ENCODE results near the gene MRPL52. TPM values are rescaled to one million over a fixed set of nuclear protein-coding genes. Genes with fewer than 3 reads are reported as not detected.

The MRPL52 gene
- total RNA-seq, result 174 TPM in 2 replicates
- polyA plus RNA-seq, result 81.1 and 127 TPM in 2 replicates
- 87.3 and 87.8 TPM in 2 replicates for polyA plus RNA-seq (2011; cell fraction: cytosol; rRNA removed)
- polyA plus RNA-seq (2011; cell fraction: nucleus; rRNA removed), result 45.3 and 48.8 TPM in 2 replicates
- 152 and 176 TPM in 2 replicates for polyA plus RNA-seq (2012)
- 17.8 and 26.3 TPM in 2 replicates for polyA minus RNA-seq
- 56.1 TPM for polyA minus RNA-seq (2011; cell fraction: cytosol; rRNA and poly(A)+ RNA removed)
- polyA minus RNA-seq (2011; cell fraction: nucleus; rRNA and poly(A)+ RNA removed), result 9.8 and 11.5 TPM in 2 replicates
- Bru-seq, nascent RNA, result percentile 86 among the genes with signal in this experiment
- percentile 88 among the genes with signal in this experiment for BruChase-seq, experiment 1, labeled RNA remaining after a 6-hour chase
- percentile 92 among the genes with signal in this experiment for BruChase-seq, experiment 2, labeled RNA remaining after a 2-hour chase
- long read RNA-seq, transcript MRPL52-210 (4 exons, 895 nt), result minor isoform, 52 of 582 reads
- long read RNA-seq, transcript MRPL52-215 (5 exons, 398 nt), result minor isoform, 67 of 582 reads
- long read RNA-seq, transcript MRPL52-202 (5 exons, 1,118 nt), result major isoform, 240 of 582 reads
- long read RNA-seq, transcript MRPL52-203 (5 exons, 1,111 nt), result minor isoform, 107 of 582 reads
- long read RNA-seq, partial matches to known transcripts, result 12 of 582 reads
- long read RNA-seq, other reads (novel, unspliced or antisense), result 48 of 582 reads

- Histone ChIP-seq H3K4me3 (replicated peaks in 1 of 3; ENCODE audit: insufficient read depth in 1 of 3, low read depth in 1 of 3, low read length in 3 of 3) (peak within 1 kb of the TSS; percentile 68 to 98 (median 97)), H2AFZ (ENCODE audit: low read depth, low read length) (peak within 1 kb of the TSS; percentile 87), H3K27ac (ENCODE audit: insufficient read depth, low read depth, low read length) (peak within 1 kb of the TSS; percentile 92), H3K79me2 (ENCODE audit: control insufficient read depth, insufficient read depth, low read length) (peaks cover 22% of the 10 kb centered on the region), H4K20me1 (replicated peaks; ENCODE audit: control insufficient read depth, extremely low read depth, insufficient read depth, low read length) (no peaks in the 10 kb centered on the region), H3K36me3 (ENCODE audit: control insufficient read depth in 2 of 2, extremely low read depth in 1 of 2, insufficient read depth in 2 of 2, low read length in 2 of 2) (peaks cover 0 to 4% of the 10 kb centered on the region in 2 experiments), H3K9ac (replicated peaks; ENCODE audit: extremely low read depth, insufficient read depth, low read length) (peak within 1 kb of the TSS; percentile 98), H3K9me1 (replicated peaks; ENCODE audit: control insufficient read depth, extremely low read depth, insufficient read depth, low read length) (no peaks in the 10 kb centered on the region), H3K4me1 (ENCODE audit: control insufficient read depth, extremely low read depth, insufficient read depth, low read length) (peaks cover 27% of the 10 kb centered on the region), H3K27me3 (ENCODE audit: control insufficient read depth in 2 of 2, insufficient read depth in 2 of 2, low read length in 2 of 2) (no peaks in the 10 kb centered on the region), H3K4me2 (ENCODE audit: insufficient read depth, low read length) (peak within 1 kb of the TSS; percentile 95), H3K9me3 (replicated peaks; ENCODE audit: control insufficient read depth, insufficient read depth, low read length) (no peaks in the 10 kb centered on the region)
- BruUV-seq (replicated peaks), result TSS peak; percentile 57
- ChIA-PET CTCF (interaction anchor here (0.8 to 12.5 kb wide), 6 partner anchors 10 to 259 kb away, joined by 3 to 214 read pairs (median 4); no protein-coding TSS in a partner anchor), POLR2A (interaction anchor here (0.8 kb wide), 2 partner anchors 18 to 47 kb away, joined by 3 to 6 read pairs; no protein-coding TSS in a partner anchor)
- FAIRE-seq, result peak; percentile 73
- no peak for TF ChIP-seq JUN (IDR thresholded peaks at IDR 0.05; ENCODE audit: borderline replicate concordance, insufficient read depth, insufficient read length, low read depth)
- TF ChIP-seq EZH2 (IDR thresholded peaks at IDR 0.05; ENCODE audit: borderline replicate concordance, low read depth, low read length, severe bottlenecking), result no peak
- no peak for TF ChIP-seq GATA2 (IDR thresholded peaks at IDR 0.05; ENCODE audit: insufficient read depth, insufficient read length, low read depth, low read length)
- peak; percentile 87 for TF ChIP-seq POLR2A (IDR thresholded peaks at IDR 0.05; ENCODE audit: low read depth, low read length)
- peak; percentile 65 for TF ChIP-seq MYC (IDR thresholded peaks at IDR 0.05; ENCODE audit: low read depth, low read length)
- TF ChIP-seq, protein P1, sequence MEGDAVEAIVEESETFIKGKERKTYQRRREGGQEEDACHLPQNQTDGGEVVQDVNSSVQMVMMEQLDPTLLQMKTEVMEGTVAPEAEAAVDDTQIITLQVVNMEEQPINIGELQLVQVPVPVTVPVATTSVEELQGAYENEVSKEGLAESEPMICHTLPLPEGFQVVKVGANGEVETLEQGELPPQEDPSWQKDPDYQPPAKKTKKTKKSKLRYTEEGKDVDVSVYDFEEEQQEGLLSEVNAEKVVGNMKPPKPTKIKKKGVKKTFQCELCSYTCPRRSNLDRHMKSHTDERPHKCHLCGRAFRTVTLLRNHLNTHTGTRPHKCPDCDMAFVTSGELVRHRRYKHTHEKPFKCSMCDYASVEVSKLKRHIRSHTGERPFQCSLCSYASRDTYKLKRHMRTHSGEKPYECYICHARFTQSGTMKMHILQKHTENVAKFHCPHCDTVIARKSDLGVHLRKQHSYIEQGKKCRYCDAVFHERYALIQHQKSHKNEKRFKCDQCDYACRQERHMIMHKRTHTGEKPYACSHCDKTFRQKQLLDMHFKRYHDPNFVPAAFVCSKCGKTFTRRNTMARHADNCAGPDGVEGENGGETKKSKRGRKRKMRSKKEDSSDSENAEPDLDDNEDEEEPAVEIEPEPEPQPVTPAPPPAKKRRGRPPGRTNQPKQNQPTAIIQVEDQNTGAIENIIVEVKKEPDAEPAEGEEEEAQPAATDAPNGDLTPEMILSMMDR (IDR thresholded peaks at IDR 0.05; ENCODE audit: extremely low read depth in 1 of 2, insufficient read depth in 1 of 2, low read depth in 1 of 2, low read length in 2 of 2), result peak in 1 of 2 donors; percentile 4
- no peak for TF ChIP-seq FOS (IDR thresholded peaks at IDR 0.05; ENCODE audit: borderline replicate concordance, insufficient read depth, low read length)
- TF ChIP-seq POLR2AphosphoS5 (IDR thresholded peaks at IDR 0.05; ENCODE audit: insufficient read depth, low read depth, low read length), result peak; percentile 85
- TF ChIP-seq, protein P2, sequence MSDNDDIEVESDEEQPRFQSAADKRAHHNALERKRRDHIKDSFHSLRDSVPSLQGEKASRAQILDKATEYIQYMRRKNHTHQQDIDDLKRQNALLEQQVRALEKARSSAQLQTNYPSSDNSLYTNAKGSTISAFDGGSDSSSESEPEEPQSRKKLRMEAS (IDR thresholded peaks at IDR 0.05; ENCODE audit: insufficient read depth, insufficient read length), result peak; percentile 15
- intact Hi-C loops (cut with micrococcal nuclease), result loop anchor here (10.0 kb wide), 1 partner anchor 225 kb away; the partner anchor contains the start of gene CDH24
- peak; percentile 84 for DNase-seq (ENCODE audit: low read depth, low spot score)
- dilution Hi-C loops (cut with MboI; ENCODE audit: extremely low pct_ligation_motif_present, low sequenced_read_pairs), result no loop called here
These were observed at the start of gene MRPL52 for GRCh38 chr14:22829661-22830442. MRPL52 (plus strand) TSS chr14:22829887; CDS start chr14:22829913, 26 bp downstream.
